Measurements from ENCODE around the gene MRPL48. TPM values are rescaled to one million over a fixed set of nuclear protein-coding genes. Genes with fewer than 3 reads are reported as not detected.

The MRPL48 gene
- total RNA-seq, 3 donors from 2014 or later: 6.9 to 28.2 (median 15.7) TPM

DNA sequence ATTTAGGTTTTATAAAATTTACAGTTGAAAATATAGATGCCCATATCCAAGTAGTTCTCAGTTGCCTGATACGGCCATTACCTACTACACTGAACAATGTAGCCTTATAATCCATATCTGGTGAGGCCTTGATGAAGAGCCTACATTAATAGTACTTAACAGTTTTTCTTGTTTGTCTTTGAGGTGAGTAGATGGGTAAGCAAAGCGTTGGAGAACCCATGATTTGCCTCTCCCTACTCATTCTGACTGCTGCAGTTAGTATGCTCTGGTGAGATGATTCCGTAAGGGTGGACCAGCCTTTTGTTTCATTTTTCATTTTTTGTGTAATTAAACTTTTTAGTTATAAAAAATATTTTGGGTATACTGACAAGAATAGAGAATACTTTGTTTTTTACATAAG is 100.6 kb downstream of the MRPL48 start:
- intact Hi-C loops (cut with DNase I; ENCODE audit: low total_unique reads): no loop called here
- Histone ChIP-seq H3K27me3 (no peaks in the 10 kb centered on the region), H3K4me1 (no peaks in the 10 kb centered on the region), H3K36me3 (no peaks in the 10 kb centered on the region), H3K9me3 (no peaks in the 10 kb centered on the region), H3K4me3 (no peak overlapping the region), H3K27ac (no peak overlapping the region)
- DNase-seq (ENCODE audit: low spot score in 2 of 2): no peak
- TF ChIP-seq POLR2AphosphoS5 (IDR thresholded peaks at IDR 0.05) (no peak), CTCF (IDR thresholded peaks at IDR 0.05) (no peak), POLR2A (IDR thresholded peaks at IDR 0.05) (no peak)

DNA sequence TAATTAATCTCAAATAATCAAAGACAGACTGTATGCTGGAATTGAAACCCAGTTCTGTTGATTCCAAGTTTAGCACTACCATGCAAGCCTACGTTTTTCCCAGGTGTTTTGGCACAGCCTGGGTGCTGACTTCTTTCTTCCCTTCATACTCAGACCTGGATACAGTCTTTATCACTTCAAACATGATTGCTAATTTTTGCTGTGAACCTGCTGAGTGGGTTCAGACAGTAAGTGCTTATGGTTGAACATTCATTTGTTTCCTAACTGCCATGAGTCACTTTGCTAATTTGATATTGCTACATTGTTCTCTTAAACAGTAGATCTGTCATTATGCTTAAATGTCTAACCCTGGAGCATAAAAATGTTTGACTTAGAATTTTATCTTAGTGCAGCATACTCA is 101.3 kb downstream of the MRPL48 start:
- TF ChIP-seq POLR2AphosphoS5 (IDR thresholded peaks at IDR 0.05): no peak
- TF ChIP-seq POLR2A (IDR thresholded peaks at IDR 0.05): no peak
- no peak for TF ChIP-seq CTCF (IDR thresholded peaks at IDR 0.05)
- intact Hi-C loops (cut with DNase I; ENCODE audit: low total_unique reads): no loop called here
- H3K4me3 ChIP-seq: no peak overlapping the region

DNA sequence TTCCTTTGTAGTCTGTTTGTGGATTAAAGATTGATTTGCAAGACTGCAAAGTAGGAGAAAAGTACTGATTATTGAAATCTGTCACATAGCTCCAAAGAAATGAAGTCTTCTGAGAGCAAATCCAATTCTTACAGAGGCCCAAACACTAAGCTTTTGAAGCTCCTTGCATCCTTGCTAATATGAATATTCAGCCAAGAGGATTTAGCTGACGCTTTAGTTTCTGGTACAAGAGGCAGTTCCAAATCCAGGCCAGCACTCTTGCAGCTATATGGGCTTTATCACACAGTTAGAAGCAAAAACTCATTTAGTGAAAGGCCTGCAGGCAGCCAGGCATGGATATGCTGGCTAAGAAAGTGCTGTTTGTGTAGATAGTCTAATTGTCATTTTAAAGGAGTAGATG is 101.9 kb downstream of the MRPL48 start:
- Histone ChIP-seq H3K4me1 (no peaks in the 10 kb centered on the region), H3K27ac (no peak overlapping the region), H3K36me3 (no peaks in the 10 kb centered on the region)

More for the DNA sequence above, 101.3 kb downstream of the MRPL48 start:
- Histone ChIP-seq H3K9me3 (no peaks in the 10 kb centered on the region), H3K4me1 (no peaks in the 10 kb centered on the region), H3K27me3 (no peaks in the 10 kb centered on the region), H3K27ac (no peak overlapping the region), H3K36me3 (no peaks in the 10 kb centered on the region)
- DNase-seq (ENCODE audit: low spot score in 2 of 2): no peak

DNA sequence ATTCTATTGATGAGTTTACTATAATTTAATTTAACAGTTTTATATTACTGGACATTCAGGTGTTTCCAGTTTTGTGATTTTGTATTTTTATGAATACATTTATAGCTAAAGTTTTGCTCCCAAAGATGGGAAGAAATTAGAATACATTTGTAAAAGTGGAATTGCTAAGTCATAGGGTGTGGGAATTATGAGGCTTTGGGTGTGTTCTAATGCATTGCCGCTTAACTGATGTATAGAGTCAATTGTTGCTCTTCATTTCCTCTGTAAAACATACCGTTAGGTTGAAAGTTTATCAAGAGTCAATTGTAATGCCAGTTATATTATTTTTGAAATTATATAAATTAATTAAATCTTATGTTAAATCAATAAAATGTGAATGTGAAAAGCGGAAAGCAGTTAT is 105.4 kb downstream of the MRPL48 start:
- Histone ChIP-seq H3K4me1 (no peaks in the 10 kb centered on the region), H3K27me3 (no peaks in the 10 kb centered on the region), H3K36me3 (no peaks in the 10 kb centered on the region), H3K9me3 (no peaks in the 10 kb centered on the region), H3K27ac (no peak overlapping the region), H3K4me3 (no peak overlapping the region)
- TF ChIP-seq CTCF (IDR thresholded peaks at IDR 0.05): no peak
- TF ChIP-seq POLR2AphosphoS5 (IDR thresholded peaks at IDR 0.05): no peak
- no peak for TF ChIP-seq POLR2A (IDR thresholded peaks at IDR 0.05)
- intact Hi-C loops (cut with DNase I; ENCODE audit: low total_unique reads): no loop called here
- DNase-seq (ENCODE audit: low spot score in 2 of 2): no peak

More for the DNA sequence above, 101.9 kb downstream of the MRPL48 start:
- TF ChIP-seq POLR2A (IDR thresholded peaks at IDR 0.05): no peak
- TF ChIP-seq CTCF (IDR thresholded peaks at IDR 0.05): no peak
- TF ChIP-seq POLR2AphosphoS5 (IDR thresholded peaks at IDR 0.05): no peak
- Histone ChIP-seq H3K4me3 (no peak overlapping the region), H3K9me3 (no peaks in the 10 kb centered on the region), H3K27me3 (no peaks in the 10 kb centered on the region)
- intact Hi-C loops (cut with DNase I; ENCODE audit: low total_unique reads): no loop called here
- no peak for DNase-seq (ENCODE audit: low spot score in 2 of 2)

- Histone ChIP-seq H3K27me3 (no peaks in the 10 kb centered on the region), H3K27ac (no peak overlapping the region), H3K4me3 (no peak overlapping the region), H3K9me3 (no peaks in the 10 kb centered on the region), H3K4me1 (no peaks in the 10 kb centered on the region), H3K36me3 (no peaks in the 10 kb centered on the region)
- DNase-seq (ENCODE audit: low spot score in 2 of 2): no peak
- intact Hi-C loops (cut with DNase I; ENCODE audit: low total_unique reads): no loop called here
- TF ChIP-seq POLR2AphosphoS5 (IDR thresholded peaks at IDR 0.05) (no peak), POLR2A (IDR thresholded peaks at IDR 0.05) (no peak), CTCF (IDR thresholded peaks at IDR 0.05) (no peak)
Measured at GRCh38 chr11:73894725-73895335, 107.2 kb downstream of the MRPL48 start.
